Activated B cell treated with CpG ODN at 0.5 μM for 24 hours (primary cell): Measurements from ENCODE around the gene SCFD2. TPM values are rescaled to one million over a fixed set of nuclear protein-coding genes. Genes with fewer than 3 reads are reported as not detected.

Experiments used
- ATAC-seq: fragments of 200-7000 bp; cut with Tn5 transposase; one replicate; pipeline ENCODE4 v1.10.0; 2021; ENCODE audit warnings: low read depth, mild to moderate bottlenecking, moderate library complexity
- CTCF ChIA-PET: fragments of 350-600 bp; sonication (Branson Sonifier 250); formaldehyde crosslinking; loops from one replicate; lab custom pipeline; 2021; ENCODE audit warnings: antibody characterized with exemption; lab: Charles Lee
- POLR2A ChIA-PET: fragments of 350-600 bp; sonication (Branson Sonifier 250); formaldehyde crosslinking; loops from one replicate; lab custom pipeline; 2021; ENCODE audit warnings: antibody characterized with exemption; lab: Charles Lee
- DNase-seq: peaks from one replicate; pipeline ENCODE4 v3.0.0; 2022
- H3K27ac Mint-ChIP-seq: one replicate; pipeline ENCODE4 v1.8.0; 2020; ENCODE audit warnings: mixed read lengths
- H3K27me3 Mint-ChIP-seq: one replicate; pipeline ENCODE4 v1.8.0; 2021; ENCODE audit warnings: mixed read lengths
- H3K36me3 Mint-ChIP-seq: one replicate; pipeline ENCODE4 v1.8.0; 2021; ENCODE audit warnings: low read depth, mixed read lengths
- H3K4me1 Mint-ChIP-seq: one replicate; pipeline ENCODE4 v1.8.0; 2021; ENCODE audit warnings: mixed read lengths
- H3K4me3 Mint-ChIP-seq: one replicate; pipeline ENCODE4 v1.8.0; 2020; ENCODE audit warnings: mild to moderate bottlenecking, mixed read lengths
- H3K9me3 Mint-ChIP-seq: one replicate; pipeline ENCODE4 v1.8.0; 2020; ENCODE audit warnings: mixed read lengths
- intact Hi-C: fragments of 100-400 bp; cut with micrococcal nuclease; formaldehyde crosslinking; loops from one replicate; pipeline ENCODE4 v1.15.1; 2024
- total RNA-seq: library from RNA; stranded (reverse); gene quantifications from 2 replicates; pipeline ENCODE4 v1.2.3, GENCODE V29; 2022
- TF ChIP-seq, protein P1 (sequence below): fragments of 200-600 bp; IDR thresholded peaks from one replicate; pipeline ENCODE4 v1.8.0; 2022; ENCODE audit warnings: antibody characterized with exemption, mild to moderate bottlenecking

SCFD2 gene
- total RNA-seq, 1 donor from 2014 or later = 46.6 TPM

GRCh38 chr4:53315300-53315699 lies 50.6 kb downstream of the SCFD2 start:
- no peaks in the 10 kb centered on the region for H3K27me3 Mint-ChIP-seq
- ChIA-PET POLR2A (no interaction called here), CTCF (no interaction called here)
- intact Hi-C loops = no loop called here
- TF ChIP-seq, protein P1, sequence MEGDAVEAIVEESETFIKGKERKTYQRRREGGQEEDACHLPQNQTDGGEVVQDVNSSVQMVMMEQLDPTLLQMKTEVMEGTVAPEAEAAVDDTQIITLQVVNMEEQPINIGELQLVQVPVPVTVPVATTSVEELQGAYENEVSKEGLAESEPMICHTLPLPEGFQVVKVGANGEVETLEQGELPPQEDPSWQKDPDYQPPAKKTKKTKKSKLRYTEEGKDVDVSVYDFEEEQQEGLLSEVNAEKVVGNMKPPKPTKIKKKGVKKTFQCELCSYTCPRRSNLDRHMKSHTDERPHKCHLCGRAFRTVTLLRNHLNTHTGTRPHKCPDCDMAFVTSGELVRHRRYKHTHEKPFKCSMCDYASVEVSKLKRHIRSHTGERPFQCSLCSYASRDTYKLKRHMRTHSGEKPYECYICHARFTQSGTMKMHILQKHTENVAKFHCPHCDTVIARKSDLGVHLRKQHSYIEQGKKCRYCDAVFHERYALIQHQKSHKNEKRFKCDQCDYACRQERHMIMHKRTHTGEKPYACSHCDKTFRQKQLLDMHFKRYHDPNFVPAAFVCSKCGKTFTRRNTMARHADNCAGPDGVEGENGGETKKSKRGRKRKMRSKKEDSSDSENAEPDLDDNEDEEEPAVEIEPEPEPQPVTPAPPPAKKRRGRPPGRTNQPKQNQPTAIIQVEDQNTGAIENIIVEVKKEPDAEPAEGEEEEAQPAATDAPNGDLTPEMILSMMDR = no peak
- peaks cover 21% of the 10 kb centered on the region for H3K36me3 Mint-ChIP-seq
- DNase-seq = no peak
- no peaks in the 10 kb centered on the region for H3K9me3 Mint-ChIP-seq
- peaks cover 3% of the 10 kb centered on the region for H3K4me1 Mint-ChIP-seq
- H3K27ac Mint-ChIP-seq = no peak overlapping the region
- H3K4me3 Mint-ChIP-seq = no peak overlapping the region
- ATAC-seq = no peak

- no peak for DNase-seq
- CTCF ChIA-PET = no interaction called here
- POLR2A ChIA-PET = no interaction called here
- Mint-ChIP-seq H3K27ac (no peak overlapping the region), H3K4me3 (no peak overlapping the region), H3K27me3 (no peaks in the 10 kb centered on the region), H3K36me3 (peaks cover 22% of the 10 kb centered on the region), H3K9me3 (no peaks in the 10 kb centered on the region), H3K4me1 (peaks cover 2% of the 10 kb centered on the region)
- intact Hi-C loops = no loop called here
- no peak for ATAC-seq
- TF ChIP-seq, protein P1 = no peak
Measured at GRCh38 chr4:53314252-53314651, 51.6 kb downstream of the SCFD2 start.

GRCh38 chr4:53313510-53313909 lies 52.4 kb downstream of the SCFD2 start:
- H3K9me3 Mint-ChIP-seq = no peaks in the 10 kb centered on the region

GRCh38 chr4:53309321-53310040 lies 56.4 kb downstream of the SCFD2 start:
- ChIA-PET POLR2A (no interaction called here), CTCF (no interaction called here)
- peaks cover 13% of the 10 kb centered on the region for H3K4me1 Mint-ChIP-seq
- H3K27me3 Mint-ChIP-seq = no peaks in the 10 kb centered on the region
- no peak for ATAC-seq
- H3K36me3 Mint-ChIP-seq = peaks cover 45% of the 10 kb centered on the region
- intact Hi-C loops = no loop called here
- no peak for DNase-seq
- H3K27ac Mint-ChIP-seq = no peak overlapping the region
- no peak overlapping the region for H3K4me3 Mint-ChIP-seq
- H3K9me3 Mint-ChIP-seq = peaks cover under 1% of the 10 kb centered on the region
- TF ChIP-seq, protein P1 = no peak

More at GRCh38 chr4:53313510-53313909, 52.4 kb downstream of the SCFD2 start:
- intact Hi-C loops = no loop called here
- H3K36me3 Mint-ChIP-seq = peaks cover 24% of the 10 kb centered on the region
- H3K4me1 Mint-ChIP-seq = peaks cover 2% of the 10 kb centered on the region
- DNase-seq (no peak), ATAC-seq (no peak)
- H3K4me3 Mint-ChIP-seq = no peak overlapping the region
- POLR2A ChIA-PET = no interaction called here
- no peak overlapping the region for H3K27ac Mint-ChIP-seq
- CTCF ChIA-PET = no interaction called here
- TF ChIP-seq, protein P1 = no peak
- no peaks in the 10 kb centered on the region for H3K27me3 Mint-ChIP-seq

DNA sequence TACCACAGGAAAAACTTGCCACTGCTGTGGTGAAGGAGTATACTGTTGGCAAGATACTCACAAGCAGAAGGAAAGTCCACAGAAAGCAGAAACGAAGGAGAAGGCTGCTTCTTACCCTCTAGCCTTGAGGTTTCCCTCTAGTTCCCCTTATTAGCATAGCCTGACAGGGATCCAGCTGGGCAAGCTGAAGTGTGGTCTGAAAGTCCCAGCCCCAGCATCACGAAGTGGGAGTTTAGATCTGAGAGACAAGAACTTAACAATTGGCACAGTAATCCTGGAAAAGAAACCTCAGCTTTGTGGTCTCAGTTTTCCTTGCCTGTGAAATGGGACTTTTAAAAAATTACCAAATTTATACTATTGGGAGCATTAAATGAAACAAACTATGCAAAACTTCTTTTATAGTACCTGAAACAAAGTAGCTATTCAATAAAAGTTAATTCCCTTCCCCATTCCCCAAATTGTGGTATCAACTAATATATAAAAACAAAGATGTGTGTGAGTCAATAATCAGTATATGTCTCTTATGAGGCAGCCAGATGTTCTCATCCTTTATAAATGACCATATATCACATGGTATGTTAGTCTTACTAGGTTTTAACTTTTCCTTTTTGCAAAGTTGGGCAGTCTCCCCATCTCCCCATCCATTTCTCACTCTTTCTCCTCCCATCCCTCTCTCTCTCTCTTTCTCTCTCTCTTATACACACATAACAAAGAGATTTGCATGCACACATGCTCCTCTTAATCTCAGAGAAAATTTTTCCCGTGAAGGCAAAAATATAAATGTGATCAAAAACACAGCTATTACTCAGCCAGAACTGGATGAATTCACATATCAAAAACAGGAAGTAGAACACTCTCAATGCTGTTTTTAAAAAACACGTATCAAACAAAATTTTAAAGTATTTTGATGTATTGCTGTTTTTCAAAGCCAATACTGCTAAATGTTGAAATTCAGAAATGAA lies 57.8 kb downstream of the SCFD2 start:
- ChIA-PET CTCF (no interaction called here), POLR2A (no interaction called here)
- no peak for ATAC-seq
- Mint-ChIP-seq H3K27me3 (no peaks in the 10 kb centered on the region), H3K36me3 (peaks cover 48% of the 10 kb centered on the region), H3K9me3 (peaks cover 7% of the 10 kb centered on the region), H3K4me1 (peaks cover 13% of the 10 kb centered on the region), H3K27ac (peak overlapping the region; percentile 5), H3K4me3 (no peak overlapping the region)
- TF ChIP-seq, protein P1 = no peak
- intact Hi-C loops = no loop called here
- no peak for DNase-seq
